SK-N-SH treated with all-trans-retinoic acid at 6 μM for 48 hours (cell line): ENCODE data around the gene PRCC.

Source experiments
- RARB ChIP-seq: fragments of 250-450 bp; sonication (Bioruptor Pico); IDR thresholded peaks from 2 replicates; pipeline ENCODE4 v1.8.0; 2021; ENCODE audit warnings: mild to moderate bottlenecking, moderate library complexity
- ZNF565 ChIP-seq: fragments of 450-650 bp; formaldehyde crosslinking; conservative IDR thresholded peaks from 2 replicates; pipeline ENCODE4 v1.5.0; 2020; ENCODE audit warnings: low read depth, mild to moderate bottlenecking, moderate library complexity

DNA sequence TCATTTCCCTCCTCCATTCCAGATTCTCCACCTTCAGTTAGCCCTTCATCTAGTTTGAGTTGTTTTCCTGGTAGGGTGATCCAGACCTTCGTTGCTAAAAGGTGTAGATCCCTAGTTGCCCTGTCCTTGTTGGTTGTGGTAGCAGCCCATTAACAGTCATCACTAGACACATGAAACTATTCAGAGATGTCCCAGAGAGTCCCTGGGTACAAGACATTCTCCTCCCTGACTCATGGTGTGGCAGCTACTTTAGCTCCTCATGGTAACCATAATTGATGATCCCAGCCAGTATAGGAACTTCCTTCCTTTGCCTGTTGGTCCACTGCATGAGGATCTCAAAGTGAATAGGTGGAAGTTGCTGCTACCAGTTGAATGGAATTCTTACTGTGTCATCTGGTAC lies 55.3 kb downstream of the PRCC start:
- no peak for TF ChIP-seq RARB
- TF ChIP-seq ZNF565, result no peak
